ENCODE results near the gene P2RY6.
A peak's percentile ranks its signal among the peaks of the same experiment; 100 is the strongest.

The P2RY6 gene

DNA sequence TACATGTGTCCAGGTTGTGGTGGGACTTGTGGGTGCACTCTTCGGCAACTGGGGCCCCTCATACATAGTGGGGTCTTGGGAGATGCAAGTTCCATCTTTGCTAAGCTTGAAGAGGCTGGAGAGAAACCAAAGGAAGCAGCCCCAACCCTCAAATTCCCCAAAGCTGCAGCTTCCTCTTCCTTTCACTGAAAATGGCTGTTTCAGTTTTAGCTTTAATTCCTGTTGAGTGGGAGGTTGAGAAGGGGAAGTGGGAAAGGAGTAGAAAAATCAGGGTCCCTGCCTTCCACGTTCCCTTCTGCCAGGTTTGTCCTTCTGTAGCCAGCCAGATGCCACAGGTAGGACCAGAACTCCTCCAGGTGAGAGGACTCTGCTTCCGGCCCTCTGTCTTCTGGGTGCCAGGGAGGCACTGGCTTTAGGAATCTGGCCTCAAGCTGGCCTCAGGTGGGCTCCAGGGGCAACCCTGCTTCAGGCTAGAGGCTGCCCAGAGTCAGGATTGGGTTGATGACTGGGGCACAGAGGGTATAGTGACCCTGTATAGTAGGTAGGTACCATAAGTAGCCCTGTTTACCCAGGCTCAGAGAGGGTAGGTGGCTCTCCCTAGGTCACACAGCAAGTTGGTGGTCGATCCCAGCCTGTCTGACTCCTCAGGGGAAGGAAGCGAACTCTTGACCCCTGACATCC lies 16.2 kb downstream of the P2RY6 start:
- TF ChIP-seq, protein P1, sequence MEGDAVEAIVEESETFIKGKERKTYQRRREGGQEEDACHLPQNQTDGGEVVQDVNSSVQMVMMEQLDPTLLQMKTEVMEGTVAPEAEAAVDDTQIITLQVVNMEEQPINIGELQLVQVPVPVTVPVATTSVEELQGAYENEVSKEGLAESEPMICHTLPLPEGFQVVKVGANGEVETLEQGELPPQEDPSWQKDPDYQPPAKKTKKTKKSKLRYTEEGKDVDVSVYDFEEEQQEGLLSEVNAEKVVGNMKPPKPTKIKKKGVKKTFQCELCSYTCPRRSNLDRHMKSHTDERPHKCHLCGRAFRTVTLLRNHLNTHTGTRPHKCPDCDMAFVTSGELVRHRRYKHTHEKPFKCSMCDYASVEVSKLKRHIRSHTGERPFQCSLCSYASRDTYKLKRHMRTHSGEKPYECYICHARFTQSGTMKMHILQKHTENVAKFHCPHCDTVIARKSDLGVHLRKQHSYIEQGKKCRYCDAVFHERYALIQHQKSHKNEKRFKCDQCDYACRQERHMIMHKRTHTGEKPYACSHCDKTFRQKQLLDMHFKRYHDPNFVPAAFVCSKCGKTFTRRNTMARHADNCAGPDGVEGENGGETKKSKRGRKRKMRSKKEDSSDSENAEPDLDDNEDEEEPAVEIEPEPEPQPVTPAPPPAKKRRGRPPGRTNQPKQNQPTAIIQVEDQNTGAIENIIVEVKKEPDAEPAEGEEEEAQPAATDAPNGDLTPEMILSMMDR (conservative IDR thresholded peaks at IDR 0.05), result no peak
- H3K27ac ChIP-seq, result no peak overlapping the region

DNA sequence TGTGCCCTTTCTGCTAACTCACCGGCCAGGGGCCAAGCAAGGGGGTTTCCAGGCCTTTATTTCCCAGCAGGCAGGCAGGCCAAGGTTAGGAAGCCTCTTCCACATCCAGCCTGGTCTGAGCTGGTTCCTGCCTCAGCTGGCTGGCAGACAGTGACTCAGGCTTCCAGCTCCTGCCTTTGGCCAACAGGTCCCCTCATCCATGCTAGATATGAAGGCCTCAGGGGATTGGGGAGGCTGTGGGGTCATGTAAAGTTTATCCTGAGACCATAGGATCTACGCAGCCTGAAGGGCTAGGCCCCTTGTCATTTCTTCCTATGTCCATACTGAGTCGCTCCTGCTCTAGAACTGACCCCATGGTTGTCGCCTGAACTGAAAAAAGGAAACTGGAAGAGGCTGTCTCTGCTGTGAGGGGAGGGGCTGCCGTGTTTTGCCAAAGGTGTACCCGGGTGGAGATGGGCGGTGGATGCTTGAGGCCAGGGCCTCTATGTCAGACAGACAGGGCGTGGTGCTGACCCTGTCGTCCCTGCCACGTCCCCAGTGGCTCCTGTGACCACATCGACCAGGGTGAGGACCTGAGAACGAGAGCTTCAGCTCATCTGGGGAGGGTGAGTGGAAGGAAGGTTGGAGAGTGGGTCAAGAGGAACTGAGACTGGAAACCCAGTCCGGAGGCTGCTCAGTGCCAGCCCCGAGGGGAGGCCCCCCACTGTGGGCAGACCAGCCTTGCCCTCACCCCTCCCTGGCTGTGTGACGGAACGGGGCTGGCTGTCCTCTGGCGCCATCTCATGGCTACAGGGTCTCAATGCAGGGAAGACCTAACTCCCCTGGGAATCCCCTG lies 17.0 kb downstream of the P2RY6 start:
- TF ChIP-seq, protein P1 (conservative IDR thresholded peaks at IDR 0.05), result peak; percentile 97
- no peak overlapping the region for H3K27ac ChIP-seq

DNA sequence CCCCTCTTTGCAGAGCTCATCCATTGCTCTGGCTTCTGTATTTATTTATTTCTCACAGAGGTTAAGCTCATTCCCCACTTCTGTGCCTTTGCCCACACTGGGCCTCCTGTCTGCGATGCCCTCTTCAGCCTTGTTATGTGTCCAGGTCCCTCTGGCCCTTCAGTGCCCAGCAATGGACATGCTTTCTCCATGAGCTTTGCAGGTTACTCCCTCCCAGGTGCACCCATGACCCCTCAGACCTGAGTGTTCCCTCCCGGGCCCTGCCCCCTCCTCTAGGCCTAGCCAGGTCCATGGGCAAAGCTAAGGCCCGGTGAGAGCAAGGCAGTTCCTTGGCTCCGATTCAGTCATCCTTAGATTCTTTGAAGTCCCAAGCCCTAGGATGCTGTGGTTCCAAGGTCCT lies 18.4 kb downstream of the P2RY6 start:
- H3K27ac ChIP-seq, result no peak overlapping the region
- TF ChIP-seq, protein P1 (conservative IDR thresholded peaks at IDR 0.05), result no peak

DNA sequence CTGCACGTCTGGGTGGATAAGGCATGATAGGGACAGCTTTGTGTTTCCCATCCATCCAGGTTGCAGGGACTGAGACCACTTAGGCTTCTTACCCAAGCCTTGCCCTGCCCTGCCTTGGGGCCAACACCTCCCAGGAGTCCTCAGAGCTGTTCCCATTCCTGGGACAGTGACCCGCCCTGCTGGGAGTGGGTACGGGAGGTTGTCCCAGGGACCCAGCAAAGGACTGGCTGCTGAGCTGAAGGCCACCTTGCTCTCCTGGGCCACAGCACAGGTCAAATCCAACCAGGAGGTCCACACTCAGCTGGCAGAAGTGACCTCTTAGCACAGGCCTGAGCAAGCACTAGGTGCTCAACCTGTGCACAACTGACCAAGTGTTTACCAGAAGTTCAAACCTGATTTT lies 19.1 kb downstream of the P2RY6 start:
- no peak overlapping the region for H3K27ac ChIP-seq
- TF ChIP-seq, protein P1 (conservative IDR thresholded peaks at IDR 0.05), result no peak

DNA sequence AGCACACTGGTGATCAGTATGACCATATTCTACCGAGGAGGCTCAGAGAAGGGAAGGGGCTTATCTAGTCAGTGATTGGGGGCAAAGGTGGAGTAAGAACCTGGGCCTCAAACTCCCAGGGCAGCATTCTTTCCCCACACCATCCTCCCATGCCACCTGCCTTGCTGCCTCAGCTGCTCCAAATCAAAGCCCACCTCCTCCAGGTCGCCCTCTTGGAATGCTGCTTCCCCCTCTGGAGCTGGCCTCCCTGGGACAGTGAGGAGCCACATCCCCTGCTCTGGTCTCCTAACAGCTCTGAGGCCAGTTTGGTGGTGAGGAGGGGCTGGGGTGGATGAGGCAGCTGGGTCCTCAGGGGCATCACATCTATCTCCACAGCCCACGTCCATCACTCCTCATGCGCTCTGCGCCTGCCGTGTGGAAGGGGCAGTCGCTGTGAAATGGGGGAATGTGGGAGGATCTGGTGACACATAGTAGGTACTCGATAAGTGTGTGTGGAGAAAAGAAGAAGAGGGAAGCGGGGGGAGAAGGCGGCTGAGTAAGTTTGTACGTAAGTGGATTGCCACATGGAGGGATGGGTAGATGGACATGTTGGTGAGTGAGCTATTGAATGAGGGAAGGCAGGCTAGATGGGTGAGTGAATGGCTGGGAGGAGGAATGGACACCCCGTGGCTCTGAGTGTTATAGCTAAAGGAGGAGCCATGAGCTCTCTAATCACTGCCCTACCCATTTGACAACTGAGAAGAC lies 19.8 kb downstream of the P2RY6 start:
- TF ChIP-seq, protein P1 (conservative IDR thresholded peaks at IDR 0.05), result no peak
- H3K27ac ChIP-seq, result no peak overlapping the region

DNA sequence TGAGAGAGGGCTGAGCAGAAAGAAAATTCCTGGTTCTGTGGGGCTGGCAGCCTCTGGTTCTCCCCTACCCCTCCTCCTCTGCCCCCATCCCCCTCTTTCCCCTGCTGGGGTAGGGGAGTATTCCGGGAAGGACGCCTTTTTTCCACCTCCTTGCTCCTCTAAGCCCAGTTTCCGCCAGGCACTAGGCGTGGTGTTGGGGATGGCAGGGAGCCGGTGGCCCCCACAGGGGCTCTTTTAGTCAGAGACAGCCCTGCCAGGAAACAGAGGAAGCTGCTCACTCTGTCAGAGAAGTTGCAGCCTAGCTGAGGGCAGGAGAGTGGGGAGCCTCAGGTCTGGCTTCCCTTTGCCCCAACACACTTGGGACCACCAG lies 20.4 kb downstream of the P2RY6 start:
- TF ChIP-seq, protein P1 (conservative IDR thresholded peaks at IDR 0.05), result no peak
- H3K27ac ChIP-seq, result no peak overlapping the region

DNA sequence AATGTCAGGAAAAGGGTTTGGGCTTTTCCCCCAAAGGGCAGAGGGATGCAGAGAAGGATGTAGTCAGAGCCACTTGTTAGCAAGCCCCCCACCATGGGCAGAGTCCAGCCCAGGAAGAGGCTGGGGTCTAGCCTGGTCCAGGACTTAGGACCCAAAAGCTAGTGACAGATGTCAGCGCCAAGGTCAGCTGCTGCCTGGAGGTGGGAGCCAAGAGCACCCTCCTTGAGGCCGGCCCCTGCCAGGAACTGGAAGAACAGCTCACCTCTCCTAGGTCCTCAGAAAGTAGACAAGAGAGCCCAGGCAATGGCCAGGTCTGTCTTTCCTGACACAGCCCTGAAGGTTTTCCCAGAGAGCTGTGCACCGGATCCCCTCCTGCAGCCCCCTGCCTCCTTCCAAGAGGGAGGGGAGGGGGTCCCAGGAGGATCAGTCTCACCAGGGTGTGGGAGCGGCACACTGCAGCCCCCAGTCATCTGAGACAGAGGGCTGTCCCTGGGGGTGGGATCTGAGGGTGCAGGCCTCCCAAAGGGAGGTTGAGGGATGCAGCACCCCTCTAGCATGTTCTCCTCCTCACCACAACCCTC lies 21.3 kb downstream of the P2RY6 start:
- TF ChIP-seq, protein P1 (conservative IDR thresholded peaks at IDR 0.05), result no peak
- no peak overlapping the region for H3K27ac ChIP-seq
